ENCODE data around the gene BAAT. TPM values are rescaled to one million over a fixed set of nuclear protein-coding genes. Genes with fewer than 3 reads are reported as not detected.
A peak's percentile ranks its signal among the peaks of the same experiment; 100 is the strongest.
"Not testable (repeated sequence)": the region's sequence is repeated elsewhere in the genome, so short reads cannot be mapped to it uniquely, and the experiment has no call there.

Gene BAAT
- total RNA-seq: 41.8 and 45.2 TPM in 2 replicates
- polyA plus RNA-seq: 13.8 and 19.8 TPM in 2 replicates

- WGBS (ENCODE audit: low lambda C conversion rate, missing lambda C conversion rate): 95% methylated on average over 11 of the region's 11 CpGs
- H3K4me1 ChIP-seq (ENCODE audit: insufficient read depth); H3K36me3 ChIP-seq (replicated peaks; ENCODE audit: insufficient read depth, low read depth); DNase-seq (ENCODE audit: low spot score); H3K27ac ChIP-seq; H3K4me2 ChIP-seq; H4K20me1 ChIP-seq (ENCODE audit: insufficient read depth, poor library complexity, severe bottlenecking); H3K9me2 ChIP-seq (replicated peaks; ENCODE audit: insufficient read depth); H3K27me3 ChIP-seq; H3K4me3 ChIP-seq; H2AFZ ChIP-seq; H3K9me3 ChIP-seq (ENCODE audit: low read depth); H3K79me2 ChIP-seq: not testable (repeated sequence)
Measured at GRCh38 chr9:101384873-101385536, at the start of gene BAAT. TSS of gene BAAT (minus strand) at chr9:101385006. CDS start at chr9:101371404, 13,602 bp downstream.

- no peaks in the 10 kb centered on the region for H3K36me3 ChIP-seq (replicated peaks; ENCODE audit: insufficient read depth, low read depth)
- H4K20me1 ChIP-seq (ENCODE audit: insufficient read depth, poor library complexity, severe bottlenecking): no peaks in the 10 kb centered on the region
- no peaks in the 10 kb centered on the region for H3K27me3 ChIP-seq
- no peaks in the 10 kb centered on the region for H3K4me1 ChIP-seq (ENCODE audit: insufficient read depth)
- no peaks in the 10 kb centered on the region for H3K9me2 ChIP-seq (replicated peaks; ENCODE audit: insufficient read depth)
- DNase-seq (ENCODE audit: low spot score): no peak
- H3K79me2 ChIP-seq: no peaks in the 10 kb centered on the region
- H3K4me3 ChIP-seq: no peak overlapping the region
- H3K4me2 ChIP-seq: peak overlapping the region; percentile 14
- no peak overlapping the region for H2AFZ ChIP-seq
- no peaks in the 10 kb centered on the region for H3K9me3 ChIP-seq (ENCODE audit: low read depth)
- WGBS (ENCODE audit: low lambda C conversion rate, missing lambda C conversion rate): 66% methylated on average over 3 of the region's 3 CpGs
- peak overlapping the region; percentile 65 for H3K27ac ChIP-seq
- TF ChIP-seq EZH2phosphoT487 (IDR thresholded peaks at IDR 0.05; ENCODE audit: low read depth, severe bottlenecking, unreplicated experiment) (no peak), CTCF (IDR thresholded peaks at IDR 0.05; ENCODE audit: poor library complexity) (no peak), EZH2 (IDR thresholded peaks at IDR 0.05; ENCODE audit: borderline replicate concordance) (no peak)
Measured at GRCh38 chr9:101433229-101433628, 48.4 kb upstream of the BAAT start.

- 71% methylated on average over 1 of the region's 1 CpG for WGBS (ENCODE audit: low lambda C conversion rate, missing lambda C conversion rate)
- Histone ChIP-seq H3K4me2 (peak overlapping the region; percentile 14), H3K4me3 (no peak overlapping the region), H3K27ac (peak overlapping the region; percentile 65), H4K20me1 (ENCODE audit: insufficient read depth, poor library complexity, severe bottlenecking) (no peaks in the 10 kb centered on the region), H3K36me3 (replicated peaks; ENCODE audit: insufficient read depth, low read depth) (no peaks in the 10 kb centered on the region), H3K9me3 (ENCODE audit: low read depth) (no peaks in the 10 kb centered on the region), H3K79me2 (no peaks in the 10 kb centered on the region), H3K4me1 (ENCODE audit: insufficient read depth) (no peaks in the 10 kb centered on the region), H3K27me3 (no peaks in the 10 kb centered on the region), H3K9me2 (replicated peaks; ENCODE audit: insufficient read depth) (no peaks in the 10 kb centered on the region), H2AFZ (no peak overlapping the region)
- TF ChIP-seq CTCF (IDR thresholded peaks at IDR 0.05; ENCODE audit: poor library complexity) (no peak), EZH2phosphoT487 (IDR thresholded peaks at IDR 0.05; ENCODE audit: low read depth, severe bottlenecking, unreplicated experiment) (no peak), EZH2 (IDR thresholded peaks at IDR 0.05; ENCODE audit: borderline replicate concordance) (no peak)
- no peak for DNase-seq (ENCODE audit: low spot score)
Measured at GRCh38 chr9:101432740-101433139, 47.9 kb upstream of the BAAT start.

GRCh38 chr9:101432171-101432570, 47.4 kb upstream of the BAAT start:
- Histone ChIP-seq H3K27ac (peak overlapping the region; percentile 65), H3K4me3 (no peak overlapping the region), H3K36me3 (replicated peaks; ENCODE audit: insufficient read depth, low read depth) (no peaks in the 10 kb centered on the region), H3K27me3 (no peaks in the 10 kb centered on the region), H3K9me2 (replicated peaks; ENCODE audit: insufficient read depth) (no peaks in the 10 kb centered on the region), H3K4me2 (no peak overlapping the region), H4K20me1 (ENCODE audit: insufficient read depth, poor library complexity, severe bottlenecking) (no peaks in the 10 kb centered on the region), H2AFZ (no peak overlapping the region), H3K79me2 (no peaks in the 10 kb centered on the region), H3K9me3 (ENCODE audit: low read depth) (no peaks in the 10 kb centered on the region), H3K4me1 (ENCODE audit: insufficient read depth) (no peaks in the 10 kb centered on the region)
- no peak for DNase-seq (ENCODE audit: low spot score)
- TF ChIP-seq CTCF (IDR thresholded peaks at IDR 0.05; ENCODE audit: poor library complexity): no peak
